SK-N-SH treated with all-trans-retinoic acid at 6 μM for 48 hours (cell line): ENCODE measurements around the gene CPN1.

Experiments
- ATAC-seq: fragments of 200-7000 bp; cut with Tn5 transposase; 3 replicates; pipeline ENCODE4 v1.9.1; 2020; ENCODE audit warnings: mild to moderate bottlenecking, moderate library complexity
- ARNTL ChIP-seq: fragments of 450-650 bp; formaldehyde crosslinking; IDR thresholded peaks from 2 replicates; pipeline ENCODE4 v1.5.0; 2020; ENCODE audit warnings: low read depth, mild to moderate bottlenecking, moderate library complexity, borderline replicate concordance
- BACH2 ChIP-seq: fragments of 250-450 bp; sonication (Bioruptor Pico); IDR thresholded peaks from 2 replicates; pipeline ENCODE4 v1.9.0; 2021; ENCODE audit warnings: mild to moderate bottlenecking, borderline replicate concordance
- CREB5 ChIP-seq: fragments of 250-450 bp; sonication (Bioruptor Pico); IDR thresholded peaks from 2 replicates; pipeline ENCODE4 v1.5.1; 2020; ENCODE audit warnings: low read depth, mild to moderate bottlenecking, moderate library complexity
- CSDC2 ChIP-seq: fragments of 250-450 bp; sonication (Bioruptor Pico); IDR thresholded peaks from 2 replicates; pipeline ENCODE4 v1.5.0; 2020; ENCODE audit warnings: mild to moderate bottlenecking, moderate library complexity
- GLIS3 ChIP-seq: fragments of 250-450 bp; sonication (Bioruptor Pico); IDR thresholded peaks from 2 replicates; pipeline ENCODE4 v1.5.0; 2020; ENCODE audit warnings: mild to moderate bottlenecking, moderate library complexity
- ISL1 ChIP-seq: fragments of 250-450 bp; sonication (Bioruptor Pico); IDR thresholded peaks from 2 replicates; pipeline ENCODE4 v2.1.2; 2022; ENCODE audit warnings: mild to moderate bottlenecking, moderate library complexity
- POU6F1 ChIP-seq: fragments of 250-450 bp; sonication (Bioruptor Pico); IDR thresholded peaks from 2 replicates; pipeline ENCODE4 v1.8.0; 2021; ENCODE audit warnings: low read depth, mild to moderate bottlenecking, moderate library complexity, borderline replicate concordance
- PPARA ChIP-seq: fragments of 250-450 bp; sonication (Bioruptor Pico); IDR thresholded peaks from 2 replicates; pipeline ENCODE4 v1.5.0; 2020; ENCODE audit warnings: mild to moderate bottlenecking, borderline replicate concordance
- SNAI2 ChIP-seq: fragments of 250-450 bp; sonication (Bioruptor Pico); IDR thresholded peaks from 2 replicates; pipeline ENCODE4 v1.5.0; 2020; ENCODE audit warnings: mild to moderate bottlenecking, moderate library complexity
- TOX ChIP-seq: fragments of 250-450 bp; sonication (Bioruptor Pico); IDR thresholded peaks from 2 replicates; pipeline ENCODE4 v1.8.0; 2021; ENCODE audit warnings: mild to moderate bottlenecking, moderate library complexity, borderline replicate concordance
- TSHZ2 ChIP-seq: fragments of 250-450 bp; sonication (Bioruptor Pico); IDR thresholded peaks from 2 replicates; pipeline ENCODE4 v1.5.0; 2020; ENCODE audit warnings: mild to moderate bottlenecking, moderate library complexity
- ZC3H10 ChIP-seq: fragments of 250-450 bp; sonication (Bioruptor Pico); IDR thresholded peaks from 2 replicates; pipeline ENCODE4 v1.5.1; 2021; ENCODE audit warnings: mild to moderate bottlenecking, moderate library complexity
- ZFP3 ChIP-seq: fragments of 250-450 bp; sonication (Bioruptor Pico); IDR thresholded peaks from 2 replicates; pipeline ENCODE4 v1.5.0; 2020; ENCODE audit warnings: mild to moderate bottlenecking, moderate library complexity
- ZFP30 ChIP-seq: fragments of 450-650 bp; formaldehyde crosslinking; IDR thresholded peaks from 2 replicates; pipeline ENCODE4 v1.5.0; 2022; ENCODE audit warnings: mild to moderate bottlenecking, moderate library complexity
- ZNF565 ChIP-seq: fragments of 450-650 bp; formaldehyde crosslinking; conservative IDR thresholded peaks from 2 replicates; pipeline ENCODE4 v1.5.0; 2020; ENCODE audit warnings: low read depth, mild to moderate bottlenecking, moderate library complexity
- TF ChIP-seq, protein P1 (sequence below): fragments of 250-450 bp; sonication (Bioruptor Pico); IDR thresholded peaks from 2 replicates; pipeline ENCODE4 v1.5.1; 2021; ENCODE audit warnings: mild to moderate bottlenecking, moderate library complexity

CPN1 gene

DNA sequence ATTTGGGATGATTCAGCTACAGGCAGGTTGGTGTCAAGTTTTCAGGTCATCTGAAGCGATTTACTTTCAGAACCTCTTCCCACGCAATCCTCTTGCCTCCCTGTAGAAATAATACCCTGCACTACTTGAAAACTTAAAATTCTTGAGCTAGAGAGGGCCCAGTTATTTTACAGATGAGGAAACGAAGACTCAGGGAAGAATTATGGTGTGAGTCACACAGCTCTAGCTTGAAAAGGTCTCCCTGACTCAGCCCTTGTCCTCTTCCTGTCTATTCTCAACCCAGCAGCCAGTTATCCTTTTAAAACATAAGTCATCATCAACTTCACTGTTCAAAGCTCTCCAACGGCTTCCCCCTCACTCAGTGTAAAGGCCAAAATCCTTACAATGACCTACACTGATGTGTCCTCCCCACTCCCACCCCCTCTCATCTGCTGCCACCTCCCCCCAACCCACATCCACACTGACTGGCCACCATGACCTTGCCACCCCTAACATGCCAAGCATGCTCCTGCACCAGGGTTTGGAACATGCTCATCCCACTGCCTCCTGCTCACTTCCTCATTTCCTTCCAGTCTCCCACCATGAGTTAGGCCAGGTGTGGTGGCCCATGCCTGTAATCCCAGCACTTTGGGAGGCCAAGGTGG, 75.3 kb downstream of the CPN1 start:
- TF ChIP-seq, protein P1, sequence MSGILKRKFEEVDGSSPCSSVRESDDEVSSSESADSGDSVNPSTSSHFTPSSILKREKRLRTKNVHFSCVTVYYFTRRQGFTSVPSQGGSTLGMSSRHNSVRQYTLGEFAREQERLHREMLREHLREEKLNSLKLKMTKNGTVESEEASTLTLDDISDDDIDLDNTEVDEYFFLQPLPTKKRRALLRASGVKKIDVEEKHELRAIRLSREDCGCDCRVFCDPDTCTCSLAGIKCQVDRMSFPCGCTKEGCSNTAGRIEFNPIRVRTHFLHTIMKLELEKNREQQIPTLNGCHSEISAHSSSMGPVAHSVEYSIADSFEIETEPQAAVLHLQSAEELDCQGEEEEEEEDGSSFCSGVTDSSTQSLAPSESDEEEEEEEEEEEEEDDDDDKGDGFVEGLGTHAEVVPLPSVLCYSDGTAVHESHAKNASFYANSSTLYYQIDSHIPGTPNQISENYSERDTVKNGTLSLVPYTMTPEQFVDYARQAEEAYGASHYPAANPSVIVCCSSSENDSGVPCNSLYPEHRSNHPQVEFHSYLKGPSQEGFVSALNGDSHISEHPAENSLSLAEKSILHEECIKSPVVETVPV: no peak
- TF ChIP-seq GLIS3 (CRISPR knock-in tag) (no peak), TOX (CRISPR knock-in tag) (no peak), TSHZ2 (CRISPR knock-in tag) (no peak), ISL1 (CRISPR knock-in tag) (peak; percentile 53; the same call in 1 of the 2 replicates)
- TF ChIP-seq, all 23 proteins: peak for 1
- peak; percentile 82 for ATAC-seq

- TF ChIP-seq TSHZ2 (CRISPR knock-in tag) (no peak), CSDC2 (no peak), ARNTL (no peak), ISL1 (CRISPR knock-in tag) (peak; percentile 25; the same call in 1 of the 2 replicates), ZC3H10 (CRISPR knock-in tag) (no peak), BACH2 (no peak)
- TF ChIP-seq, all 23 proteins: peak for 1
- peak; percentile 4 for ATAC-seq
These were observed 76.7 kb downstream of the CPN1 start for GRCh38 chr10:100004805-100005510.

DNA sequence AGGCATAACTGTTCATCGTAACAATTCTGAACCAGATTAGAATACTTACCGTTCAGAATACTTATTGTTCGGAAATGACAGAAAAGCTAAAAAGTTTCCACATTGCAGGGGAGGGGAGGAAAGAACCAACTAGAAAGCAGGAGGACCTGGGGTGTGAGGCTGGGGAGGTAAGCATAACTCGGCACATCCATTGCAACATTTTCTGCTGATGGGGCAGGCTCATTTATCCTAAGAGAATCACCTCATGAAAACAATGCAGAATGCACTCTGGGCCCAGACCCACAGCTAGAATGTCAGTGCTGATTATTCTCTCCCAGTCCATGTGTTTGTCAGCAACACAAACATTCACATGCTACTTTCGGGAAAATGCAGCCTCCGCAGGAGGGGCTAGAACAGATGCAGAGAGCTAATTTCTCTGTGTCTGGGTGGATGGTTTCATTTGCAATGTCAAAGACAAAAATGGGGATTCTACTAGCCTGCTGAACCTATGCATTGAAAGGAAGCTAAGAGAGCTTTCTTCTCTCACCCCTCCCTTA, 81.5 kb downstream of the CPN1 start:
- no peak for ATAC-seq
- TF ChIP-seq GLIS3 (CRISPR knock-in tag): no peak
- TF ChIP-seq POU6F1: no peak

GRCh38 chr10:99999319-100000108, 82.2 kb downstream of the CPN1 start:
- no peak for ATAC-seq
- TF ChIP-seq CREB5 (CRISPR knock-in tag) (no peak), GLIS3 (CRISPR knock-in tag) (no peak), ZFP30 (CRISPR knock-in tag) (no peak), ZFP3 (CRISPR knock-in tag) (no peak), ISL1 (CRISPR knock-in tag) (no peak), PPARA (CRISPR knock-in tag) (no peak), ZNF565 (CRISPR knock-in tag) (no peak), POU6F1 (no peak), TOX (CRISPR knock-in tag) (no peak), ZC3H10 (CRISPR knock-in tag) (no peak), BACH2 (no peak), SNAI2 (CRISPR knock-in tag) (no peak)
- TF ChIP-seq, protein P1: no peak
